Epithelial cell of proximal tubule (primary cell): Measurements from ENCODE around the gene RARG. TPM values are rescaled to one million over a fixed set of nuclear protein-coding genes. Genes with fewer than 3 reads are reported as not detected.
"Not testable (repeated sequence)": the region's sequence is repeated elsewhere in the genome, so short reads cannot be mapped to it uniquely, and the experiment has no call there.

Experiments used
- DNase-seq: peaks from one replicate; pipeline ENCODE4 v3.0.0-alpha.2; 2011; ENCODE audit warnings: low read depth
- H3K4me3 ChIP-seq: 2 replicates; pipeline ENCODE4 v1.5.1; 2011; ENCODE audit warnings: low read depth, mild to moderate bottlenecking, low read length
- total RNA-seq: library from RNA; depleted of rRNA; stranded (reverse); fragments of >200 nt; gene quantifications from 2 replicates; pipeline ENCODE4 v1.2.3, GENCODE V29; 2015
- TF ChIP-seq, protein P1 (sequence below): conservative IDR thresholded peaks from 2 replicates; pipeline ENCODE4 v1.5.1; 2012; ENCODE audit warnings: low read depth, mild to moderate bottlenecking, low read length

Gene RARG
- total RNA-seq, 1 donor from 2014 or later = 4.2 TPM

DNA sequence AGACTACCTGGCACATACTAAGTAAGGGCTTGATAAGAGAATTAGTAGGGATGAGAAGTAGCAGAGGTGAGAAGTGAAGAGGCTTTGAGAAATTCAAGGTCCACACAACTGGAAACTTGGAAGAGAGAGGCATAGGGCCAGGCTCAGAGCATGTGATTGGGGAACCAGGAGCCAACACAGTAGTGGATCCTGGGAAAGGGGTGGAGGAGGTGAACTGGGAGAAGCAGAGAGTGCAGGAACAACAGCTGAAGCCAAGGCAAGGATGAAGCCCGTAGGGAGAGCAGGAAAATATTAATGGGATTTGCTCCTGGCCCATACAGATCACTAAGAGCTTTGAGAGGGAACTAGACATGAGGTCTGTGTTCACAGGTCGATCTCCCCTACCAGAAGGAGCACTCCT is 23.6 kb downstream of the RARG start:
- DNase-seq = no peak

GRCh38 chr12:53207042-53207441 is 25.0 kb downstream of the RARG start, which contains the start of gene ITGB7:
ITGB7 (minus strand) TSS chr12:53207251; CDS start chr12:53200443, 6,808 bp downstream.
- no peak within 1 kb of the TSS for H3K4me3 ChIP-seq
- no peak for DNase-seq
- TF ChIP-seq, protein P1, sequence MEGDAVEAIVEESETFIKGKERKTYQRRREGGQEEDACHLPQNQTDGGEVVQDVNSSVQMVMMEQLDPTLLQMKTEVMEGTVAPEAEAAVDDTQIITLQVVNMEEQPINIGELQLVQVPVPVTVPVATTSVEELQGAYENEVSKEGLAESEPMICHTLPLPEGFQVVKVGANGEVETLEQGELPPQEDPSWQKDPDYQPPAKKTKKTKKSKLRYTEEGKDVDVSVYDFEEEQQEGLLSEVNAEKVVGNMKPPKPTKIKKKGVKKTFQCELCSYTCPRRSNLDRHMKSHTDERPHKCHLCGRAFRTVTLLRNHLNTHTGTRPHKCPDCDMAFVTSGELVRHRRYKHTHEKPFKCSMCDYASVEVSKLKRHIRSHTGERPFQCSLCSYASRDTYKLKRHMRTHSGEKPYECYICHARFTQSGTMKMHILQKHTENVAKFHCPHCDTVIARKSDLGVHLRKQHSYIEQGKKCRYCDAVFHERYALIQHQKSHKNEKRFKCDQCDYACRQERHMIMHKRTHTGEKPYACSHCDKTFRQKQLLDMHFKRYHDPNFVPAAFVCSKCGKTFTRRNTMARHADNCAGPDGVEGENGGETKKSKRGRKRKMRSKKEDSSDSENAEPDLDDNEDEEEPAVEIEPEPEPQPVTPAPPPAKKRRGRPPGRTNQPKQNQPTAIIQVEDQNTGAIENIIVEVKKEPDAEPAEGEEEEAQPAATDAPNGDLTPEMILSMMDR = no peak

More for the DNA sequence above, 23.6 kb downstream of the RARG start:
- TF ChIP-seq, protein P1 = no peak
- H3K4me3 ChIP-seq = no peak overlapping the region

- H3K4me3 ChIP-seq = no peak overlapping the region
- TF ChIP-seq, protein P1 = no peak
- DNase-seq = no peak
These were observed 26.1 kb downstream of the RARG start for GRCh38 chr12:53205747-53206419.

DNA sequence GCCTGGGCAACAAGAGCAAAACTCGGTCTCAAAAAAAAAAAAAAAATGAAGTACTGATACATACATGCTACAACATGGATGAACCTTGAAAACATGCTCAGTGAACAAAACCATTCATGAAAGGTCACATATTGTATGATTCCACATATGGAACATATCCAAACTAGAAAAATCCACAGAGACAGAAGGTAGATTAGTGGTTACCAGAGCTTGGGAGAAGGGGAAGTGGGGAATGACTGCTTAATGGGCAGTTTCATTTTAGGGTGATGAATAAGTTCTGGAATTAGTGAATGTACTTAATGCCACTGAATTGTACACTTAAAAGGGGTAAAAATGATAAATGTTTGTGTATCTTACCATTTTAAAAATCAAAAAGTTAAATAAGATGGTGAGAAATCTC is 27.7 kb downstream of the RARG start:
- TF ChIP-seq, protein P1 = no peak
- DNase-seq = no peak
- H3K4me3 ChIP-seq = no peak overlapping the region

GRCh38 chr12:53202316-53202715 is 29.7 kb downstream of the RARG start:
- DNase-seq, H3K4me3 ChIP-seq: not testable (repeated sequence)

DNA sequence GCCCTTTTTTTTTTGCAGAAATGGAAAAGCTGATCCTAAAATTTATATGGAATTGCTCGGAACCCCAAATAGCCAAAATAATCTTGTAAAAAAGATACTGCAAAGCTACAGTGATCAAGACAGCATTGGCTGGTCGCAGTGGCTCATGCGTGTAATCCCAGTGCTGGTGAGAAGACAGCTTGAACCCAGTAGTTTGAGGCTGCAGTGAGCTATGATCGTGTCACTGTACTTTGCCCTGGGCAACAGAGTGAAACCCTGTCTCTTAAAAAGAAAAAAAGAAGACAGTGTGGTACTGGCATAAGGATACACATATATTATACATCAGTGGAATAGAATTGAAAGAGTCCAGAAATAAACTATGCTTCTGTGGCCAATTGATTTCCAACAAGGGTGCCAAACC is 30.4 kb downstream of the RARG start:
- TF ChIP-seq, protein P1 = no peak
- H3K4me3 ChIP-seq = no peak overlapping the region
- no peak for DNase-seq

GRCh38 chr12:53201177-53201541 is 30.9 kb downstream of the RARG start:
- TF ChIP-seq, protein P1 = no peak
- no peak overlapping the region for H3K4me3 ChIP-seq
- DNase-seq = no peak
